GM12878 (cell line): ENCODE measurements around the gene TBC1D8. TPM values are rescaled to one million over a fixed set of nuclear protein-coding genes. Genes with fewer than 3 reads are reported as not detected.

Experiments used
- ATAC-seq: fragments of 200-7000 bp; cut with Tn5 transposase; 3 replicates; pipeline ENCODE4 v1.9.1; 2020; ENCODE audit warnings: mild to moderate bottlenecking, moderate library complexity
- BruUV-seq: library from RNA; stranded (reverse); fragments of 400-500 nt; replicated peaks from 2 replicates; lab custom pipeline; 2021; lab: Mats Ljungman, UMichigan
- CTCF ChIA-PET: fragments of 300-600 bp; sonication (Branson Sonifier 250); formaldehyde crosslinking; extraction: SDS; loops from one replicate; lab custom pipeline; 2021; ENCODE audit warnings: inconsistent platforms; lab: Yijun Ruan, JAX
- POLR2A ChIA-PET: fragments of 350-600 bp; formaldehyde crosslinking; extraction: SDS; loops from one replicate; lab custom pipeline; 2021; ENCODE audit warnings: inconsistent platforms; lab: Charles Lee
- RAD21 ChIA-PET: fragments of 300-600 bp; sonication (Branson Sonifier 250); formaldehyde crosslinking; loops from one replicate; lab custom pipeline; 2023; ENCODE audit warnings: antibody characterized with exemption; ENCODE audit not compliant: unreplicated experiment; lab: Charles Lee
- SMC1A ChIA-PET: fragments of 300-600 bp; sonication (Branson Sonifier 250); formaldehyde crosslinking; loops from one replicate; lab custom pipeline; 2023; ENCODE audit not compliant: unreplicated experiment, uncharacterized antibody; lab: Charles Lee
- DNase-seq: peaks from one replicate; pipeline ENCODE4 v3.0.0-alpha.2; 2011; ENCODE audit warnings: low read depth, low spot score
- FAIRE-seq: peaks from 3 replicates; lab custom pipeline; 2011; peaks lifted over from hg19 to GRCh38; lab: Jason Lieb, UNC
- H2AFZ ChIP-seq: 2 replicates; pipeline ENCODE4 v1.6.0; 2011; ENCODE audit warnings: low read depth, low read length, control low read depth; ENCODE audit not compliant: control insufficient read depth
- H3K27ac ChIP-seq: 2 replicates; pipeline ENCODE4 v1.5.1; 2011; ENCODE audit warnings: control low read depth; ENCODE audit not compliant: control insufficient read depth, insufficient read depth
- H3K27me3 ChIP-seq, 2 experiments: replicated peaks in 1 of 2; 2 replicates each; pipeline versions ENCODE4 v1.6.0 to v1.6.1; 2011; ENCODE audit warnings: low read length in 1 of 2; ENCODE audit not compliant: control insufficient read depth in 2 of 2, insufficient read depth in 2 of 2
- H3K36me3 ChIP-seq, 2 experiments: 2 replicates each; pipeline ENCODE4 v1.5.1; 2011; ENCODE audit warnings: low read length in 1 of 2; ENCODE audit not compliant: control insufficient read depth in 2 of 2, insufficient read depth in 2 of 2
- H3K4me1 ChIP-seq: 2 replicates; pipeline ENCODE4 v1.6.1; 2011; ENCODE audit warnings: mild to moderate bottlenecking, low read length, moderate library complexity, mixed read lengths; ENCODE audit not compliant: control insufficient read depth, insufficient read depth
- H3K4me2 ChIP-seq: 2 replicates; pipeline ENCODE4 v1.6.0; 2011; ENCODE audit warnings: control low read depth; ENCODE audit not compliant: control insufficient read depth, insufficient read depth
- H3K4me3 ChIP-seq: fragments of 200-600 bp; sonication (generic); 2 replicates; pipeline ENCODE4 v1.5.1; 2016
- H3K79me2 ChIP-seq: 2 replicates; pipeline ENCODE4 v1.6.0; 2011; ENCODE audit warnings: low read length; ENCODE audit not compliant: control insufficient read depth, insufficient read depth
- H3K9ac ChIP-seq: 2 replicates; pipeline ENCODE4 v1.8.0; 2011; ENCODE audit warnings: low read length, control low read depth, mixed read lengths; ENCODE audit not compliant: control insufficient read depth, insufficient read depth
- H3K9me3 ChIP-seq: replicated peaks from 3 replicates; pipeline ENCODE4 v1.5.1; 2011; ENCODE audit warnings: mild to moderate bottlenecking, low read length; ENCODE audit not compliant: control insufficient read depth, insufficient read depth
- H4K20me1 ChIP-seq: 2 replicates; pipeline ENCODE4 v1.6.0; 2011; ENCODE audit not compliant: control insufficient read depth, insufficient read depth
- EZH2 ChIP-seq: IDR thresholded peaks from 2 replicates; pipeline ENCODE4 v1.6.1; 2012; ENCODE audit warnings: low read depth, mild to moderate bottlenecking, control low read depth, inconsistent platforms, low read length, borderline replicate concordance; ENCODE audit not compliant: control insufficient read depth
- IRF4 ChIP-seq: IDR thresholded peaks from 2 replicates; pipeline ENCODE4 v1.6.1; 2011; ENCODE audit warnings: low read depth, low read length
- MTA2 ChIP-seq: fragments of 450-650 bp; IDR thresholded peaks from 2 replicates; pipeline ENCODE4 v1.6.1; 2016; ENCODE audit warnings: low read depth, mild to moderate bottlenecking, moderate library complexity
- PRDM15 ChIP-seq: fragments of 450-650 bp; formaldehyde crosslinking; IDR thresholded peaks from 2 replicates; pipeline ENCODE4 v1.4.0; 2020; ENCODE audit warnings: mild to moderate bottlenecking, moderate library complexity
- SRF ChIP-seq, 2 experiments: IDR thresholded peaks; 2 replicates each; pipeline ENCODE4 v1.6.1; 2011; ENCODE audit warnings: low read depth in 2 of 2, low read length in 2 of 2, mild to moderate bottlenecking in 1 of 2, moderate library complexity in 1 of 2
- ZBTB11 ChIP-seq: fragments of 450-650 bp; formaldehyde crosslinking; IDR thresholded peaks from 2 replicates; pipeline ENCODE4 v1.5.0; 2022; ENCODE audit warnings: mild to moderate bottlenecking, missing genetic modification characterization
- ZBTB40 ChIP-seq: fragments of 450-650 bp; IDR thresholded peaks from 2 replicates; pipeline ENCODE4 v1.6.1; 2016; ENCODE audit warnings: mild to moderate bottlenecking, moderate library complexity, borderline replicate concordance
- ZZZ3 ChIP-seq: IDR thresholded peaks from 2 replicates; pipeline ENCODE4 v1.6.1; 2011; ENCODE audit warnings: low read depth; ENCODE audit not compliant: control insufficient read depth, insufficient read length
- WGBS: methylation state at CpG from one replicate; pipeline ENCODE4 v1.1.6; 2016; ENCODE audit warnings: low lambda C conversion rate; ENCODE audit not compliant: insufficient replicate concordance, insufficient coverage; ENCODE audit errors: missing lambda C conversion rate; 5-methylcytosine and 5-hydroxymethylcytosine counted together
- in situ Hi-C: fragments of 300-500 bp; cut with MboI; formaldehyde crosslinking; loops from 9 replicates; pipeline ENCODE4 v1.14.3; 2018; ENCODE audit warnings: mixed read lengths
- intact Hi-C: fragments of 100-400 bp; cut with micrococcal nuclease; formaldehyde crosslinking; loops from one replicate; pipeline ENCODE4 v1.14.2; 2022; ENCODE audit not compliant: unreplicated experiment
- polyA plus RNA-seq, 11 experiments: library from polyadenylated mRNA; depleted of rRNA in 4 of 11; unstranded in 6 of 11; stranded (reverse) in 5 of 11; fragments of >200 nt; fragmentation: Nextera tagmentation in 4 of 11; fragmentation: Illumina TruSeq in 1 of 11; extraction: Ambion mirVana in 4 of 11; extraction: Trizol in 1 of 11; gene quantifications; 1 replicate in 1 of 11; 2 replicates in 10 of 11; pipeline versions ENCODE4 v1.2.1 to v1.2.3, GENCODE V29; 2011 to 2016; ENCODE audit warnings: inconsistent platforms in 2 of 11, missing spikeins in 2 of 11, low read depth in 1 of 11
- total RNA-seq, 4 experiments: library from RNA; depleted of rRNA in 3 of 4; stranded (reverse); fragments of >200 nt in 3 of 4; fragmentation: Illumina TruSeq in 1 of 4; extraction: Trizol in 1 of 4; gene quantifications; 2 replicates each; pipeline versions ENCODE4 v1.2.1 to v1.2.3, GENCODE V29; 2013 to 2021

TBC1D8 gene
- total and polyA plus RNA-seq, 10 of the 15 experiments (the other 5 are each of a cell fraction or from before 2014, with no cell fraction given) = 0.80 to 4.9 (median 4.4) TPM

DNA sequence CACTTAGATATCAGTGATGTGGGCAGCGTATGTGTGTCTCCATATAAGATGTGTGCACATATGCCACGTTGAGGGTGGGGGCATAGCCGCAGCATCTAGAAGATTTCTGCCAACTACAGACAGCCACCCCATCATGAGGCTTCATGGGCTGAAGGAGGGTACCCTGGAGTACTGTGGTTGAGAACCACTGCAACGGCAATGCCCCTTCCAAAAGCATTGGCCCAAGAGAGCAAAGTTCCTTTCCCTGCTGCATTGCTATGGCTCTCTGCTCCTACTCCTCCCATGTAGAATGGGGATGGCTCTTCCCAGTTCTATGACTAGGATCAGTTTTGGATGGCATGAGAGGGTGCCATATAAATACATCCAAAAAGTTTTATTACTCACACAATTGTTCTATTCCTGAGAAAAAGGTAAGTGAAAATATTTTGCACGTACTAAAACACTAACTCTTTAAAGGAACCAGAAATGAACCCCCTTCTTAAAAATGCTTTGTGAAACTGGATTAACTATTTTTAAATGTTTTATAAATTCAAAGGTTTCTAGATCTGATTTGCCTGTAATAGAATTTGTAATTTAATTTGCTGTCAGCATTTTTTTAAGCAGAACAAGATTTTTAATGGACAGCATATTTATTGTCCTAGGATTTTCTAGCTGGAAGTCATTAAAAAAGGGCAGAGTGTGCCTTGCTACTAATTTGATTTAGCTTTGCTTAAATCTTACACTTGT is 153.5 kb downstream of the TBC1D8 start:
- peaks cover 4% of the 10 kb centered on the region for H3K4me1 ChIP-seq
- H3K27ac ChIP-seq = no peak overlapping the region
- FAIRE-seq = no peak
- H4K20me1 ChIP-seq = no peaks in the 10 kb centered on the region
- 68% methylated on average over 5 of the region's 5 CpGs for WGBS
- no peak overlapping the region for H3K4me2 ChIP-seq
- no peak for DNase-seq
- H3K36me3 ChIP-seq = no peaks in the 10 kb centered on the region
- no peaks in the 10 kb centered on the region; a peak in 1 of 4 replicates for H3K27me3 ChIP-seq
- no peaks in the 10 kb centered on the region; the same call in 2 of the 3 replicates for H3K9me3 ChIP-seq
- POLR2A ChIA-PET = no interaction called here
- peaks cover 7% of the 10 kb centered on the region for H3K79me2 ChIP-seq
- SMC1A ChIA-PET = no interaction called here
- H2AFZ ChIP-seq = no peak overlapping the region
- in situ Hi-C loops (loop anchor here (10.0 kb wide), 1 partner anchor 403 kb away; no protein-coding TSS in a partner anchor), intact Hi-C loops (no loop called here)
- ATAC-seq = no peak
- no peak for TF ChIP-seq ZZZ3
- TF ChIP-seq ZBTB40 = no peak
- no peak for TF ChIP-seq EZH2
- no peak for TF ChIP-seq PRDM15 (CRISPR knock-in tag)
- TF ChIP-seq IRF4 = no peak
- TF ChIP-seq SRF (IDR thresholded peaks at IDR 0.05; ENCODE audit: low read depth in 2 of 2, low read length in 2 of 2) = no peak
- no peak for TF ChIP-seq ZBTB11 (CRISPR knock-in tag)
- no peak for TF ChIP-seq MTA2
- RAD21 ChIA-PET = no interaction called here
- no TSS peak for BruUV-seq
- CTCF ChIA-PET = no interaction called here
- H3K4me3 ChIP-seq = no peak overlapping the region
- no peak overlapping the region for H3K9ac ChIP-seq
